K562 (cell line): Measurements from ENCODE around the gene C6orf89. TPM values are rescaled to one million over a fixed set of nuclear protein-coding genes. Genes with fewer than 3 reads are reported as not detected.

Source experiments
- ARHGAP35 ChIP-seq: fragments of 450-650 bp; IDR thresholded peaks from 2 replicates; pipeline ENCODE4 v1.6.1; 2018; ENCODE audit not compliant: partially characterized antibody
- CTBP1 ChIP-seq: fragments of 450-650 bp; IDR thresholded peaks from 2 replicates; pipeline ENCODE4 v1.6.1; 2016; ENCODE audit warnings: borderline replicate concordance
- DEAF1 ChIP-seq: fragments of 450-650 bp; formaldehyde crosslinking; IDR thresholded peaks from 2 replicates; pipeline ENCODE4 v1.4.0; 2020; ENCODE audit warnings: mild to moderate bottlenecking, moderate library complexity
- GABPB1 ChIP-seq: sonication (generic); formaldehyde crosslinking; IDR thresholded peaks from 2 replicates; pipeline ENCODE4 v1.8.0; 2022; ENCODE audit warnings: mild to moderate bottlenecking, missing genetic modification reagents
- HCFC1 ChIP-seq: IDR thresholded peaks from 2 replicates; pipeline ENCODE4 v1.6.1; 2012; ENCODE audit warnings: low read depth, low read length, improper control_type of control experiment
- HOXB6 ChIP-seq: fragments of 250-450 bp; sonication (Bioruptor Pico); IDR thresholded peaks from 2 replicates; pipeline ENCODE4 v1.5.1; 2022; ENCODE audit warnings: mild to moderate bottlenecking, borderline replicate concordance
- ILF3 ChIP-seq: fragments of 450-650 bp; IDR thresholded peaks from 2 replicates; pipeline ENCODE4 v1.6.1; 2018; ENCODE audit warnings: antibody characterized with exemption, mild to moderate bottlenecking, moderate library complexity, borderline replicate concordance
- JUN ChIP-seq, 2 experiments: sonication (generic) in 1 of 2; formaldehyde crosslinking in 1 of 2; IDR thresholded peaks; 2 replicates each; pipeline versions ENCODE4 v1.6.1 to v1.8.0; 2012 to 2022; ENCODE audit warnings: borderline replicate concordance in 2 of 2, mild to moderate bottlenecking in 2 of 2, improper control_type of control experiment in 1 of 2, low read depth in 1 of 2, low read length in 1 of 2, missing genetic modification reagents in 1 of 2
- MBD2 ChIP-seq: sonication (generic); IDR thresholded peaks from 2 replicates; pipeline ENCODE4 v1.6.1; 2016; ENCODE audit warnings: low read depth, borderline replicate concordance
- MEF2A ChIP-seq: IDR thresholded peaks from 2 replicates; pipeline ENCODE4 v1.6.1; 2011; ENCODE audit warnings: low read depth, mild to moderate bottlenecking, low read length, moderate library complexity; ENCODE audit not compliant: control insufficient read depth
- MIER1 ChIP-seq: fragments of 450-650 bp; IDR thresholded peaks from 2 replicates; pipeline ENCODE4 v1.6.1; 2016; ENCODE audit warnings: antibody characterized with exemption, mild to moderate bottlenecking, low read depth
- MYC ChIP-seq, 2 experiments: fragments of 250-450 bp in 1 of 2; sonication (Bioruptor Pico) in 1 of 2; IDR thresholded peaks; 2 replicates each; pipeline versions ENCODE4 v1.5.1 to v1.6.1; 2012 to 2021; ENCODE audit warnings: low read depth in 2 of 2, borderline replicate concordance in 1 of 2, improper control_type of control experiment in 1 of 2, low read length in 1 of 2, mild to moderate bottlenecking in 1 of 2, moderate library complexity in 1 of 2
- NBN ChIP-seq: fragments of 450-650 bp; IDR thresholded peaks from 2 replicates; pipeline ENCODE4 v1.6.1; 2016; ENCODE audit warnings: low read depth, mild to moderate bottlenecking
- PCBP1 ChIP-seq: fragments of 200-400 bp; formaldehyde crosslinking; IDR thresholded peaks from 2 replicates; pipeline ENCODE4 v1.6.1; 2018; ENCODE audit warnings: mild to moderate bottlenecking, low read depth, low read length; ENCODE audit not compliant: poor library complexity, severe bottlenecking
- PTBP1 ChIP-seq: fragments of 200-400 bp; formaldehyde crosslinking; IDR thresholded peaks from 2 replicates; pipeline ENCODE4 v1.6.1; 2017; ENCODE audit warnings: low read depth, low read length
- PYGO2 ChIP-seq: fragments of 450-650 bp; IDR thresholded peaks from 2 replicates; pipeline ENCODE4 v1.6.1; 2016; ENCODE audit warnings: mild to moderate bottlenecking, missing genetic modification characterization, moderate library complexity, missing compliant biosample characterization
- RBM34 ChIP-seq: fragments of 200-400 bp; formaldehyde crosslinking; IDR thresholded peaks from 2 replicates; pipeline ENCODE4 v1.6.1; 2018; ENCODE audit warnings: low read length, borderline replicate concordance; ENCODE audit not compliant: insufficient read depth
- SAFB ChIP-seq: fragments of 200-400 bp; formaldehyde crosslinking; IDR thresholded peaks from 2 replicates; pipeline ENCODE4 v1.6.1; 2017; ENCODE audit warnings: low read depth, low read length, borderline replicate concordance
- XRCC4 ChIP-seq: IDR thresholded peaks from one replicate; pipeline ENCODE4 v1.6.1; 2011; ENCODE audit not compliant: insufficient read depth, insufficient read length; ENCODE audit errors: extremely low read depth
- YY1 ChIP-seq, 3 experiments: IDR thresholded peaks; 2 replicates each; pipeline ENCODE4 v1.6.1; 2011; ENCODE audit warnings: low read length in 2 of 3, mild to moderate bottlenecking in 2 of 3, moderate library complexity in 2 of 3, borderline replicate concordance in 1 of 3, control low read depth in 1 of 3, low read depth in 1 of 3; ENCODE audit not compliant: insufficient read depth in 3 of 3, insufficient replicate concordance in 2 of 3, control insufficient read depth in 1 of 3, insufficient read length in 1 of 3; ENCODE audit errors: extremely low read depth in 1 of 3
- ZBTB17 ChIP-seq: fragments of 450-650 bp; formaldehyde crosslinking; IDR thresholded peaks from 2 replicates; pipeline ENCODE4 v1.4.0; 2020; ENCODE audit warnings: mild to moderate bottlenecking
- ZFP30 ChIP-seq: fragments of 250-450 bp; sonication (Bioruptor Pico); IDR thresholded peaks from 2 replicates; pipeline ENCODE4 v1.8.0; 2022; ENCODE audit warnings: moderate library complexity, mild to moderate bottlenecking, inconsistent platforms, borderline replicate concordance
- ZNF239 ChIP-seq: fragments of 250-450 bp; sonication (Bioruptor Pico); IDR thresholded peaks from 2 replicates; pipeline ENCODE4 v1.4.0; 2020; ENCODE audit warnings: mild to moderate bottlenecking
- ZNF282 ChIP-seq: sonication (generic); formaldehyde crosslinking; IDR thresholded peaks from 2 replicates; pipeline ENCODE4 v1.8.1; 2023; ENCODE audit warnings: missing genetic modification reagents
- ZNF589 ChIP-seq: fragments of 200-800 bp; sonication (Bioruptor generic); IDR thresholded peaks from 2 replicates; pipeline ENCODE4 v1.6.1; 2016; ENCODE audit warnings: low read depth, missing genetic modification characterization, missing compliant biosample characterization
- polyA plus RNA-seq, 8 experiments: library from polyadenylated mRNA; depleted of rRNA in 4 of 8; stranded (reverse) in 5 of 8; unstranded in 3 of 8; fragments of >200 nt; fragmentation: Nextera tagmentation in 2 of 8; fragmentation: Illumina TruSeq in 1 of 8; extraction: Ambion mirVana in 2 of 8; extraction: Trizol in 1 of 8; gene quantifications; 2 replicates each; pipeline versions ENCODE4 v1.2.1 to v1.2.3, GENCODE V29; 2011 to 2014; ENCODE audit warnings: inconsistent platforms in 1 of 8, missing spikeins in 1 of 8
- total RNA-seq, 7 experiments: library from RNA; depleted of rRNA in 6 of 7; stranded (reverse); fragments of >200 nt in 6 of 7; fragmentation: Illumina TruSeq in 2 of 7; extraction: Trizol in 2 of 7; gene quantifications; 2 replicates each; pipeline versions ENCODE4 v1.2.1 to v1.2.3, GENCODE V29; 2011 to 2021; ENCODE audit warnings: low replicate concordance in 1 of 7
- TF ChIP-seq, protein P1 (sequence below): sonication (generic); formaldehyde crosslinking; IDR thresholded peaks from 2 replicates; pipeline ENCODE4 v1.9.0; 2022; ENCODE audit warnings: mild to moderate bottlenecking, missing genetic modification reagents
- TF ChIP-seq, protein P2 (sequence below): fragments of 250-450 bp; sonication (Bioruptor Pico); IDR thresholded peaks from 2 replicates; pipeline ENCODE4 v1.9.0; 2021; ENCODE audit warnings: mild to moderate bottlenecking

Gene C6orf89
- total and polyA plus RNA-seq, 9 of the 15 experiments (the other 6 are each of a cell fraction or from before 2014, with no cell fraction given), result 35.2 to 111 (median 58.5) TPM

GRCh38 chr6:36962874-36963273, 77.1 kb downstream of the C6orf89 start (continued):
- TF ChIP-seq ZNF239 (CRISPR knock-in tag) (no peak), PCBP1 (no peak), ARHGAP35 (no peak), MEF2A (no peak), ZBTB17 (CRISPR knock-in tag) (no peak), NBN (no peak), PTBP1 (no peak), ZFP30 (CRISPR knock-in tag) (no peak), PYGO2 (no peak), ILF3 (no peak), MBD2 (no peak), ZNF282 (CRISPR knock-in tag) (no peak), YY1 (IDR thresholded peaks at IDR 0.05; ENCODE audit: borderline replicate concordance in 1 of 3, control insufficient read depth in 1 of 3, extremely low read depth in 1 of 3, insufficient read depth in 3 of 3, insufficient read length in 1 of 3, insufficient replicate concordance in 2 of 3, low read depth in 1 of 3, low read length in 2 of 3) (peak in 1 of 3 experiments; percentile 14), CTBP1 (peak; percentile 65; the same call in 1 of the 2 replicates), HOXB6 (no peak), MYC (IDR thresholded peaks at IDR 0.05; ENCODE audit: low read depth, low read length) (no peak), MYC (CRISPR knock-in tag; IDR thresholded peaks at IDR 0.05; ENCODE audit: borderline replicate concordance, low read depth) (no peak), ZNF589 (no peak), MIER1 (no peak), HCFC1 (no peak), SAFB (no peak), JUN (IDR thresholded peaks at IDR 0.05; ENCODE audit: borderline replicate concordance, low read depth, low read length) (no peak), JUN (CRISPR knock-in tag; IDR thresholded peaks at IDR 0.05; ENCODE audit: borderline replicate concordance) (peak; percentile 54; the same call in 1 of the 2 replicates), XRCC4 (no peak), RBM34 (no peak), DEAF1 (no peak), GABPB1 (CRISPR knock-in tag) (peak; percentile 48; the same call in 1 of the 2 replicates)
- TF ChIP-seq, protein P1, sequence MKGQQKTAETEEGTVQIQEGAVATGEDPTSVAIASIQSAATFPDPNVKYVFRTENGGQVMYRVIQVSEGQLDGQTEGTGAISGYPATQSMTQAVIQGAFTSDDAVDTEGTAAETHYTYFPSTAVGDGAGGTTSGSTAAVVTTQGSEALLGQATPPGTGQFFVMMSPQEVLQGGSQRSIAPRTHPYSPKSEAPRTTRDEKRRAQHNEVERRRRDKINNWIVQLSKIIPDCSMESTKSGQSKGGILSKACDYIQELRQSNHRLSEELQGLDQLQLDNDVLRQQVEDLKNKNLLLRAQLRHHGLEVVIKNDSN (CRISPR knock-in tag), result 0 out of 2 replicates have a peak, but pooled peaks have one; percentile 7
- TF ChIP-seq, protein P2, sequence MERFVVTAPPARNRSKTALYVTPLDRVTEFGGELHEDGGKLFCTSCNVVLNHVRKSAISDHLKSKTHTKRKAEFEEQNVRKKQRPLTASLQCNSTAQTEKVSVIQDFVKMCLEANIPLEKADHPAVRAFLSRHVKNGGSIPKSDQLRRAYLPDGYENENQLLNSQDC (CRISPR knock-in tag), result no peak
